PC-9 (cell line): ENCODE data around the gene VWA2. TPM values are rescaled to one million over a fixed set of nuclear protein-coding genes. Genes with fewer than 3 reads are reported as not detected.

Source experiments
- BruUV-seq: library from RNA; stranded (reverse); fragments of 400-500 nt; replicated peaks from 2 replicates; lab custom pipeline; 2021; lab: Mats Ljungman, UMichigan
- CTCF ChIA-PET: fragments of 300-600 bp; sonication (Branson Sonifier 250); formaldehyde crosslinking; loops from one replicate; lab custom pipeline; 2022; ENCODE audit warnings: antibody characterized with exemption; lab: Charles Lee
- POLR2A ChIA-PET: fragments of 300-600 bp; sonication (Branson Sonifier 250); formaldehyde crosslinking; loops from one replicate; lab custom pipeline; 2022; ENCODE audit warnings: antibody characterized with exemption; ENCODE audit not compliant: unreplicated experiment; lab: Charles Lee
- DNase-seq, 2 experiments: peaks; one replicate each; pipeline versions ENCODE4 v3.0.0 to v3.0.0-alpha.2; 2015 to 2022; ENCODE audit warnings: mixed read lengths in 1 of 2
- H2AFZ ChIP-seq: fragments of 200-600 bp; sonication (generic); 2 replicates; pipeline ENCODE4 v1.8.1; 2017; ENCODE audit warnings: antibody characterized with exemption
- H3F3A ChIP-seq: fragments of 200-600 bp; sonication (generic); 2 replicates; pipeline ENCODE4 v1.8.1; 2017; ENCODE audit warnings: antibody characterized with exemption, mild to moderate bottlenecking, low read depth; ENCODE audit not compliant: insufficient read depth
- H3K27ac ChIP-seq: fragments of 200-600 bp; sonication (generic); 2 replicates; pipeline ENCODE4 v1.6.1; 2016; ENCODE audit warnings: mixed run types
- H3K27me3 ChIP-seq: fragments of 200-600 bp; sonication (generic); 2 replicates; pipeline ENCODE4 v1.6.1; 2016; ENCODE audit warnings: low read depth, mixed run types; ENCODE audit not compliant: insufficient read depth
- H3K36me3 ChIP-seq: fragments of 200-600 bp; sonication (generic); 2 replicates; pipeline ENCODE4 v1.6.1; 2016; ENCODE audit warnings: low read depth, mixed run types
- H3K4me1 ChIP-seq: fragments of 200-600 bp; sonication (generic); replicated peaks from 2 replicates; pipeline ENCODE4 v1.6.1; 2016; ENCODE audit warnings: mixed run types; ENCODE audit not compliant: insufficient read depth
- H3K4me2 ChIP-seq: fragments of 200-600 bp; sonication (generic); 2 replicates; pipeline ENCODE4 v1.6.1; 2017; ENCODE audit warnings: mixed run types
- H3K4me3 ChIP-seq: fragments of 200-600 bp; sonication (generic); 2 replicates; pipeline ENCODE4 v1.6.1; 2016; ENCODE audit warnings: mixed run types
- H3K79me2 ChIP-seq: fragments of 200-600 bp; sonication (generic); 2 replicates; pipeline ENCODE4 v1.6.1; 2017; ENCODE audit warnings: low read depth, mixed run types
- H3K9me2 ChIP-seq: fragments of 200-600 bp; sonication (generic); 2 replicates; pipeline ENCODE4 v1.8.1; 2017; ENCODE audit warnings: mild to moderate bottlenecking; ENCODE audit not compliant: insufficient read depth
- H3K9me3 ChIP-seq: fragments of 200-600 bp; sonication (generic); 2 replicates; pipeline ENCODE4 v1.8.1; 2016; ENCODE audit warnings: low read depth; ENCODE audit not compliant: insufficient read depth
- H4K20me1 ChIP-seq: fragments of 200-600 bp; sonication (generic); 2 replicates; pipeline ENCODE4 v1.8.1; 2017; ENCODE audit not compliant: insufficient read depth
- EZH2 ChIP-seq: fragments of 200-600 bp; sonication (generic); IDR thresholded peaks from 2 replicates; pipeline ENCODE4 v1.8.0; 2017; ENCODE audit warnings: antibody characterized with exemption, low read depth
- intact Hi-C: fragments of 100-400 bp; cut with micrococcal nuclease; formaldehyde crosslinking; loops from one replicate; pipeline ENCODE4 v1.10.0; 2022; ENCODE audit not compliant: unreplicated experiment
- total RNA-seq: library from RNA; stranded (reverse); gene quantifications from 2 replicates; pipeline ENCODE4 v1.2.3, GENCODE V29; 2021
- TF ChIP-seq, protein P1 (sequence below): fragments of 200-600 bp; sonication (generic); conservative IDR thresholded peaks from 2 replicates; pipeline ENCODE4 v1.6.1; 2017; ENCODE audit warnings: mixed run types, antibody characterized with exemption, mild to moderate bottlenecking, moderate library complexity

Gene VWA2
- total RNA-seq, 1 experiment from 2014 or later: 0.48 TPM

DNA sequence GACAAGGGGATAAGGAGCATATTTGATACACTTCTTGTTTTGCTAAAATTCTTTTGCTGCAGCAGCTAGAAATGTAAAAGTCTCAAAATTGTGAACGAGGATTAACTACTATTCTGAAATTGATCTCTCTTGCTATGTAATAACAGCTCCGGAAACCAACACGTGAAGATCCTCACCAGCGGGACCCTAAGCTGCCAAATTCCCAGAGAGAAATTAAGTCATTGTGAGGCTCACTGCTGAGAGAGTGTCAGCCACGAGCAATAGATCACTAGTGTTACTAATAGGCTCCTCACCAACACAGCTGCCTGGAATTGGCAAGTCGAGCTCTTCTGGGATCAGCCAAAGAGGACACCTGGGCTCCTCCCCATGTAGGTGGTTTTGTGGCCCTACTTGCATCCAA is 5.6 kb upstream of the VWA2 start:
- Histone ChIP-seq H3K27me3 (no peaks in the 10 kb centered on the region), H3K4me3 (no peak overlapping the region), H3K79me2 (no peaks in the 10 kb centered on the region), H3K36me3 (no peaks in the 10 kb centered on the region), H2AFZ (no peak overlapping the region), H3K27ac (no peak overlapping the region), H3F3A (no peaks in the 10 kb centered on the region), H3K9me2 (no peaks in the 10 kb centered on the region), H3K4me2 (no peak overlapping the region), H4K20me1 (no peaks in the 10 kb centered on the region), H3K9me3 (no peaks in the 10 kb centered on the region), H3K4me1 (no peaks in the 10 kb centered on the region)
- DNase-seq: no peak
- ChIA-PET CTCF (no interaction called here), POLR2A (no interaction called here)
- TF ChIP-seq, protein P1, sequence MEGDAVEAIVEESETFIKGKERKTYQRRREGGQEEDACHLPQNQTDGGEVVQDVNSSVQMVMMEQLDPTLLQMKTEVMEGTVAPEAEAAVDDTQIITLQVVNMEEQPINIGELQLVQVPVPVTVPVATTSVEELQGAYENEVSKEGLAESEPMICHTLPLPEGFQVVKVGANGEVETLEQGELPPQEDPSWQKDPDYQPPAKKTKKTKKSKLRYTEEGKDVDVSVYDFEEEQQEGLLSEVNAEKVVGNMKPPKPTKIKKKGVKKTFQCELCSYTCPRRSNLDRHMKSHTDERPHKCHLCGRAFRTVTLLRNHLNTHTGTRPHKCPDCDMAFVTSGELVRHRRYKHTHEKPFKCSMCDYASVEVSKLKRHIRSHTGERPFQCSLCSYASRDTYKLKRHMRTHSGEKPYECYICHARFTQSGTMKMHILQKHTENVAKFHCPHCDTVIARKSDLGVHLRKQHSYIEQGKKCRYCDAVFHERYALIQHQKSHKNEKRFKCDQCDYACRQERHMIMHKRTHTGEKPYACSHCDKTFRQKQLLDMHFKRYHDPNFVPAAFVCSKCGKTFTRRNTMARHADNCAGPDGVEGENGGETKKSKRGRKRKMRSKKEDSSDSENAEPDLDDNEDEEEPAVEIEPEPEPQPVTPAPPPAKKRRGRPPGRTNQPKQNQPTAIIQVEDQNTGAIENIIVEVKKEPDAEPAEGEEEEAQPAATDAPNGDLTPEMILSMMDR: no peak
- TF ChIP-seq EZH2: no peak
- intact Hi-C loops: no loop called here
- no TSS peak for BruUV-seq

DNA sequence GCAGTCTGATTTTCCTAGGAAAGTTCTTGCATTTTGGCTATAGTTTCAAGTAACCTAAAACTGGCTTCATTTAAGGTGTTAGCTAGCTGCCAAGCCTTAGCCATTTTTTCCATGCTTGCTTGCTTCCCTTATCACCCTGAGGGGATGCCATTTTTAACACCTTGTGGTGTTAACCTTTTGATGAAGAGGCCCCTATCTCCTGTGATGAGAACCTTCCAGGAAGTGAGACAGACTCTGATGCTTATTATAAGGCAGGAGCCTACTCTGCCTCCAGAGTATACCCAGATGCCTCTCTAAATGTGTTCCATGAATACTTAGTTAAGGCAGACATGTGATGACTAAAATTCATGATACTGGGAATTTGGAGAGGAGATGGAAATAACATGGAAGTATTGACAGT is 4.9 kb upstream of the VWA2 start:
- Histone ChIP-seq H3F3A (no peaks in the 10 kb centered on the region), H3K9me2 (no peaks in the 10 kb centered on the region), H3K79me2 (no peaks in the 10 kb centered on the region), H3K27me3 (no peaks in the 10 kb centered on the region), H3K9me3 (no peaks in the 10 kb centered on the region), H3K27ac (no peak overlapping the region), H4K20me1 (no peaks in the 10 kb centered on the region), H3K4me2 (no peak overlapping the region), H2AFZ (no peak overlapping the region), H3K4me3 (no peak overlapping the region), H3K4me1 (no peaks in the 10 kb centered on the region), H3K36me3 (no peaks in the 10 kb centered on the region)
- BruUV-seq: no TSS peak
- CTCF ChIA-PET: no interaction called here
- no peak for DNase-seq
- intact Hi-C loops: no loop called here
- TF ChIP-seq, protein P1: no peak
- TF ChIP-seq EZH2: no peak
- POLR2A ChIA-PET: no interaction called here

DNA sequence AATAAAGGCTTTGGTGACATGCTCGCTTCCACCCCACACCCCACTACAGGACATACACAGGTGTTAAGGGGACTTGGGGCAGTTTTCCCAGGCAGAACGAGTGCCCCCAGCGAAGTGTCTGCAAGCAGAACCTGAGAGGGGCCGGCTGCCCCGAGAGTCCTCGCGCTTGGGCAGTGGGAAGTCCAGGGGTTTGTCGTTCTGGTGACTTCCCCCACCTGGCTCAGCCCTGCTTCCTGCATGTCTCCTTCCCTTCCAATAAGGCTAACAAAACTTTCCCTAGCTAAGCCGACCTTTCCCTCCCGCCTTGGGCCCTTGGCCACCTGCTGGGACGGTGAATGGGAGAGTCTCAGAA is 916 bp downstream of the VWA2 start:
- POLR2A ChIA-PET: no interaction called here
- DNase-seq: no peak
- no peak overlapping the region for H3K4me3 ChIP-seq
- CTCF ChIA-PET: no interaction called here
- peaks cover 4% of the 10 kb centered on the region for H3K4me1 ChIP-seq
- no peaks in the 10 kb centered on the region for H4K20me1 ChIP-seq
- H3F3A ChIP-seq: no peaks in the 10 kb centered on the region
- H3K79me2 ChIP-seq: no peaks in the 10 kb centered on the region
- BruUV-seq: no TSS peak
- intact Hi-C loops: no loop called here
- no peaks in the 10 kb centered on the region for H3K9me3 ChIP-seq
- TF ChIP-seq, protein P1: no peak
- TF ChIP-seq EZH2: no peak
- H2AFZ ChIP-seq: no peak overlapping the region
- H3K4me2 ChIP-seq: no peak overlapping the region
- H3K27me3 ChIP-seq: no peaks in the 10 kb centered on the region
- no peaks in the 10 kb centered on the region for H3K36me3 ChIP-seq
- H3K27ac ChIP-seq: no peak overlapping the region
- H3K9me2 ChIP-seq: no peaks in the 10 kb centered on the region
